Activated B cell treated with CpG ODN at 0.5 μM for 24 hours (primary cell): ENCODE measurements around the gene DDX1. TPM values are rescaled to one million over a fixed set of nuclear protein-coding genes. Genes with fewer than 3 reads are reported as not detected.

Experiments used
- ATAC-seq: fragments of 200-7000 bp; cut with Tn5 transposase; one replicate; pipeline ENCODE4 v1.10.0; 2021; ENCODE audit warnings: low read depth, mild to moderate bottlenecking, moderate library complexity
- CTCF ChIA-PET: fragments of 350-600 bp; sonication (Branson Sonifier 250); formaldehyde crosslinking; loops from one replicate; lab custom pipeline; 2021; ENCODE audit warnings: antibody characterized with exemption; lab: Charles Lee
- POLR2A ChIA-PET: fragments of 350-600 bp; sonication (Branson Sonifier 250); formaldehyde crosslinking; loops from one replicate; lab custom pipeline; 2021; ENCODE audit warnings: antibody characterized with exemption; lab: Charles Lee
- DNase-seq: peaks from one replicate; pipeline ENCODE4 v3.0.0; 2022
- H3K27ac Mint-ChIP-seq: one replicate; pipeline ENCODE4 v1.8.0; 2020; ENCODE audit warnings: mixed read lengths
- H3K27me3 Mint-ChIP-seq: one replicate; pipeline ENCODE4 v1.8.0; 2021; ENCODE audit warnings: mixed read lengths
- H3K36me3 Mint-ChIP-seq: one replicate; pipeline ENCODE4 v1.8.0; 2021; ENCODE audit warnings: low read depth, mixed read lengths
- H3K4me1 Mint-ChIP-seq: one replicate; pipeline ENCODE4 v1.8.0; 2021; ENCODE audit warnings: mixed read lengths
- H3K4me3 Mint-ChIP-seq: one replicate; pipeline ENCODE4 v1.8.0; 2020; ENCODE audit warnings: mild to moderate bottlenecking, mixed read lengths
- H3K9me3 Mint-ChIP-seq: one replicate; pipeline ENCODE4 v1.8.0; 2020; ENCODE audit warnings: mixed read lengths
- intact Hi-C: fragments of 100-400 bp; cut with micrococcal nuclease; formaldehyde crosslinking; loops from one replicate; pipeline ENCODE4 v1.15.1; 2024
- total RNA-seq: library from RNA; stranded (reverse); gene quantifications from 2 replicates; pipeline ENCODE4 v1.2.3, GENCODE V29; 2022
- TF ChIP-seq, protein P1 (sequence below): fragments of 200-600 bp; IDR thresholded peaks from one replicate; pipeline ENCODE4 v1.8.0; 2022; ENCODE audit warnings: antibody characterized with exemption, mild to moderate bottlenecking

Gene DDX1
- total RNA-seq, 1 donor from 2014 or later, result 74.4 TPM

DNA sequence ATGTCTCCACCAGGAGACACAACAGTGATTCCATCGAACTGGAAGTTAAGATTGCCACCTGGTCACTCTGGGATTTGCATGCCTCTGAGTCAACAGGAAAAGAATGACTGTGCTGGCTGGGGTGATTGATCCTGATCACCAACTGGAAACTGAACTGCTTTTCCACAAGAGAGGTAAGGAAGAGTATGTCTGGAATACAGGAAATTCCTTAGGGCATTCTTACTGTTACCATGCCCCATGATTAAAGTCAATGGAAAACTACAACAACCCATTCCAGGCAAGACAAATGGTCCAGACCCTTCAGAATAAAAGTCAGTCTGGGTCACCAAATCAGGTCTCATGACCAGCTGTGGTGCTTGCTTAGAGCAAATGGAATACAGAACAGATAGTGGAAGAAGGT lies 12.0 kb upstream of the DDX1 start:
- intact Hi-C loops, result loop anchor here (5.0 kb wide), 1 partner anchor 937 kb away; no protein-coding TSS in a partner anchor
- peaks cover 3% of the 10 kb centered on the region for H3K27me3 Mint-ChIP-seq
- no peak overlapping the region for H3K27ac Mint-ChIP-seq
- H3K36me3 Mint-ChIP-seq, result no peaks in the 10 kb centered on the region
- H3K4me3 Mint-ChIP-seq, result no peak overlapping the region
- CTCF ChIA-PET, result interaction anchor here (4.1 kb wide), 1 partner anchor 10 kb away, joined by 29 read pairs; the partner anchor contains the start of gene DDX1
- no peaks in the 10 kb centered on the region for H3K9me3 Mint-ChIP-seq
- DNase-seq (no peak), ATAC-seq (no peak)
- TF ChIP-seq, protein P1, sequence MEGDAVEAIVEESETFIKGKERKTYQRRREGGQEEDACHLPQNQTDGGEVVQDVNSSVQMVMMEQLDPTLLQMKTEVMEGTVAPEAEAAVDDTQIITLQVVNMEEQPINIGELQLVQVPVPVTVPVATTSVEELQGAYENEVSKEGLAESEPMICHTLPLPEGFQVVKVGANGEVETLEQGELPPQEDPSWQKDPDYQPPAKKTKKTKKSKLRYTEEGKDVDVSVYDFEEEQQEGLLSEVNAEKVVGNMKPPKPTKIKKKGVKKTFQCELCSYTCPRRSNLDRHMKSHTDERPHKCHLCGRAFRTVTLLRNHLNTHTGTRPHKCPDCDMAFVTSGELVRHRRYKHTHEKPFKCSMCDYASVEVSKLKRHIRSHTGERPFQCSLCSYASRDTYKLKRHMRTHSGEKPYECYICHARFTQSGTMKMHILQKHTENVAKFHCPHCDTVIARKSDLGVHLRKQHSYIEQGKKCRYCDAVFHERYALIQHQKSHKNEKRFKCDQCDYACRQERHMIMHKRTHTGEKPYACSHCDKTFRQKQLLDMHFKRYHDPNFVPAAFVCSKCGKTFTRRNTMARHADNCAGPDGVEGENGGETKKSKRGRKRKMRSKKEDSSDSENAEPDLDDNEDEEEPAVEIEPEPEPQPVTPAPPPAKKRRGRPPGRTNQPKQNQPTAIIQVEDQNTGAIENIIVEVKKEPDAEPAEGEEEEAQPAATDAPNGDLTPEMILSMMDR, result no peak
- POLR2A ChIA-PET, result no interaction called here
- peaks cover 13% of the 10 kb centered on the region for H3K4me1 Mint-ChIP-seq

GRCh38 chr2:15580451-15580850 lies 11.2 kb upstream of the DDX1 start:
- no peak for ATAC-seq
- Mint-ChIP-seq H3K4me3 (no peak overlapping the region), H3K4me1 (peaks cover 13% of the 10 kb centered on the region), H3K36me3 (no peaks in the 10 kb centered on the region), H3K9me3 (no peaks in the 10 kb centered on the region), H3K27ac (no peak overlapping the region), H3K27me3 (peaks cover 4% of the 10 kb centered on the region)
- CTCF ChIA-PET, result interaction anchor here (4.1 kb wide), 1 partner anchor 9 kb away, joined by 29 read pairs; the partner anchor contains the start of gene DDX1
- POLR2A ChIA-PET, result no interaction called here
- TF ChIP-seq, protein P1, result no peak
- intact Hi-C loops, result no loop called here
- DNase-seq, result no peak

GRCh38 chr2:15582710-15583357 lies 8.8 kb upstream of the DDX1 start:
- H3K27me3 Mint-ChIP-seq, result peaks cover 8% of the 10 kb centered on the region
- ChIA-PET POLR2A (no interaction called here), CTCF (no interaction called here)
- ATAC-seq (no peak), DNase-seq (no peak)
- H3K4me1 Mint-ChIP-seq, result peaks cover 13% of the 10 kb centered on the region
- peak overlapping the region; percentile 9 for H3K27ac Mint-ChIP-seq
- H3K9me3 Mint-ChIP-seq, result no peaks in the 10 kb centered on the region
- TF ChIP-seq, protein P1, result no peak
- H3K4me3 Mint-ChIP-seq, result peak overlapping the region; percentile 36
- H3K36me3 Mint-ChIP-seq, result no peaks in the 10 kb centered on the region
- intact Hi-C loops, result no loop called here

GRCh38 chr2:15583826-15584225 lies 7.8 kb upstream of the DDX1 start:
- POLR2A ChIA-PET, result no interaction called here
- DNase-seq (no peak), ATAC-seq (no peak)
- Mint-ChIP-seq H3K36me3 (no peaks in the 10 kb centered on the region), H3K27ac (no peak overlapping the region), H3K4me1 (peaks cover 13% of the 10 kb centered on the region), H3K4me3 (no peak overlapping the region), H3K9me3 (no peaks in the 10 kb centered on the region), H3K27me3 (peaks cover 7% of the 10 kb centered on the region)
- intact Hi-C loops, result no loop called here
- CTCF ChIA-PET, result no interaction called here
- TF ChIP-seq, protein P1, result no peak

DNA sequence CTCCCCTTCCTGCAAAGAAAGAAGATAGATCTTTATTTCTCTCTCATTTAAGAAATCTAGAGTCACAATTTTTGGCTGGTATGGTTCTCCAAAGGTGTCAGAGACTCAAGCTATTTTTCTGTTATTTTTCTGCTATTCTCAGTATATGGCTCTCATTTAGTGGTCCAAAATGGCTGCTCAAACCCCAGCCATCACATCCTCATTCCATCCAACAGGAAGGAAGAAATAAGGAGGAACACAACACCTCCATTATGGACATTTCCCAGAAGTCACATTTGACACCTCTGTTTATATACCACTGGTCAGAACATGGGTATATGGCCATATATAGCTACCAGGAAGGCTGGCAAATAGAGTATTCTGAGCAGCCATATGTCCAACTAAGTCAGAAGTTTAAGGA lies 7.4 kb upstream of the DDX1 start:
- Mint-ChIP-seq H3K4me3 (no peak overlapping the region), H3K4me1 (peaks cover 13% of the 10 kb centered on the region), H3K27ac (no peak overlapping the region), H3K36me3 (no peaks in the 10 kb centered on the region), H3K27me3 (peaks cover 5% of the 10 kb centered on the region), H3K9me3 (no peaks in the 10 kb centered on the region)
- ChIA-PET CTCF (no interaction called here), POLR2A (no interaction called here)
- ATAC-seq, result no peak
- intact Hi-C loops, result no loop called here
- TF ChIP-seq, protein P1, result no peak
- DNase-seq, result no peak
